Measurements from ENCODE around the gene ZBED3. TPM values are rescaled to one million over a fixed set of nuclear protein-coding genes. Genes with fewer than 3 reads are reported as not detected.

Gene ZBED3
- 1 to 10 TPM; 3.9 to 4.3 TPM for total RNA-seq

GRCh38 chr5:77086689-77087483 is at the start of gene ZBED3:
TSS of gene ZBED3 (minus strand) at chr5:77087285. CDS start at chr5:77077878, 9,407 bp downstream.
- peak within 1 kb of the TSS; percentile 89 to 91 for H3K27ac ChIP-seq
- TF ChIP-seq CTCF (IDR thresholded peaks at IDR 0.05): no peak
- peaks cover 7% of the 10 kb centered on the region for H3K36me3 ChIP-seq
- H3K27me3 ChIP-seq: no peaks in the 10 kb centered on the region
- peak; percentile 76 for DNase-seq (ENCODE audit: low spot score)
- H3K9me3 ChIP-seq: no peaks in the 10 kb centered on the region
- peaks cover 0 to 21% of the 10 kb centered on the region in 2 donors for H3K4me1 ChIP-seq
- peak within 1 kb of the TSS; percentile 71 to 72 for H3K4me3 ChIP-seq

GRCh38 chr5:77133061-77133758 is 46.1 kb upstream of the ZBED3 start:
- TF ChIP-seq CTCF (IDR thresholded peaks at IDR 0.05): no peak
- H3K4me1 ChIP-seq: peaks cover 0 to 13% of the 10 kb centered on the region in 2 donors
- no peaks in the 10 kb centered on the region for H3K27me3 ChIP-seq
- H3K9me3 ChIP-seq: no peaks in the 10 kb centered on the region
- no peaks in the 10 kb centered on the region for H3K36me3 ChIP-seq
- no peak overlapping the region for H3K27ac ChIP-seq
- H3K4me3 ChIP-seq: no peak overlapping the region
- peak; percentile 79 for DNase-seq (ENCODE audit: low spot score)

- H3K36me3 ChIP-seq: no peaks in the 10 kb centered on the region
- H3K9me3 ChIP-seq: no peaks in the 10 kb centered on the region
- H3K4me1 ChIP-seq: peaks cover 0 to 13% of the 10 kb centered on the region in 2 donors
- no peaks in the 10 kb centered on the region for H3K27me3 ChIP-seq
- H3K27ac ChIP-seq: no peak overlapping the region
- DNase-seq (ENCODE audit: low spot score): no peak
- no peak for TF ChIP-seq CTCF (IDR thresholded peaks at IDR 0.05)
- H3K4me3 ChIP-seq: no peak overlapping the region
Observed at GRCh38 chr5:77131361-77131760, 44.3 kb upstream of the ZBED3 start.

GRCh38 chr5:77129391-77129990 is 42.4 kb upstream of the ZBED3 start:
- Histone ChIP-seq H3K4me3 (no peak overlapping the region), H3K4me1 (peaks cover 0 to 13% of the 10 kb centered on the region in 2 donors), H3K27me3 (no peaks in the 10 kb centered on the region), H3K9me3 (no peaks in the 10 kb centered on the region), H3K27ac (no peak overlapping the region), H3K36me3 (no peaks in the 10 kb centered on the region)
- TF ChIP-seq CTCF (IDR thresholded peaks at IDR 0.05): peak in 1 of 2 donors; percentile 49
- no peak for DNase-seq (ENCODE audit: low spot score)

- no peaks in the 10 kb centered on the region for H3K36me3 ChIP-seq
- no peak for TF ChIP-seq CTCF (IDR thresholded peaks at IDR 0.05)
- no peak overlapping the region for H3K4me3 ChIP-seq
- no peak for DNase-seq (ENCODE audit: low spot score)
- H3K4me1 ChIP-seq: peaks cover 0 to 10% of the 10 kb centered on the region in 2 donors
- no peaks in the 10 kb centered on the region for H3K9me3 ChIP-seq
- no peaks in the 10 kb centered on the region for H3K27me3 ChIP-seq
- H3K27ac ChIP-seq: no peak overlapping the region
Observed at GRCh38 chr5:77128411-77129061, 41.5 kb upstream of the ZBED3 start.
